ENCODE results near the gene UBE2Z.

DNA sequence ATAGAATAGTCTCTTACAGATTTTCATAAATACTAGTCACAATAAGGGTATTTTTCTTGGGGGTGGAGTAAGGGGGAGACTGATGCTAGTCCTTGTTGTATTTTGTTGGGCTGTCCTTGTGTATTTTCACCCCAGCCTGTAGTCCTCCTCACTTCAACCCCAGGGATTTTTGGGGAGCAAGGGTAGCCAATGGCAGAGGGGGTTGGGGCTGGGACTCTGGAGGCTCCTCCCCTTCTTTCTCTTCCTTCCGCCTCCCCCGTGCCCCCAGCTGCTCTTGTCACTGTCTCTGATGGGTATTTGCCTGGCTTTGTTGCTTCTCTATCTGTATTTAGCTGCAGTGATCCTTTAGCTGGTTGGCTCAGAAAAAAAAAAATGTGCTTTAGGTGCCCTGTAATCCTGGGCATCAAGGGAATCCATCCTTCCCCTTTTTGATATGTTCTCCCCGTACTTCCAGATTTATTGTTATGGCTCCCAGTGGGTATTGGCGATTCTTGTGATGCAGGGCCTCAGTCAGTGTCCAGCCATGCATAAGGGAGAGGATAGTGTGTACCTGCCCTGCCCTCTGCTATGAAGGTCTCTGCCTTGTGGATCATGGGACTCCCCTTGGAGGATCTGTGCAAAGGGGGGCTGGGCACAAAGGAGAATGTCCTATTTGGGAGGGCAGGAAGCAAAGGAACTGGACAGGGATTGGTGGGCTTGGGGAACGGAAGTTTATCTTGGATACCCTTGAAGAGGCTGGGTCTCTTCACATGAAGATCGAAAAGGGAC lies 20.0 kb downstream of the UBE2Z start:
- TF ChIP-seq EZH2 (IDR thresholded peaks at IDR 0.05; ENCODE audit: low read length) = no peak
- TF ChIP-seq, protein P1, sequence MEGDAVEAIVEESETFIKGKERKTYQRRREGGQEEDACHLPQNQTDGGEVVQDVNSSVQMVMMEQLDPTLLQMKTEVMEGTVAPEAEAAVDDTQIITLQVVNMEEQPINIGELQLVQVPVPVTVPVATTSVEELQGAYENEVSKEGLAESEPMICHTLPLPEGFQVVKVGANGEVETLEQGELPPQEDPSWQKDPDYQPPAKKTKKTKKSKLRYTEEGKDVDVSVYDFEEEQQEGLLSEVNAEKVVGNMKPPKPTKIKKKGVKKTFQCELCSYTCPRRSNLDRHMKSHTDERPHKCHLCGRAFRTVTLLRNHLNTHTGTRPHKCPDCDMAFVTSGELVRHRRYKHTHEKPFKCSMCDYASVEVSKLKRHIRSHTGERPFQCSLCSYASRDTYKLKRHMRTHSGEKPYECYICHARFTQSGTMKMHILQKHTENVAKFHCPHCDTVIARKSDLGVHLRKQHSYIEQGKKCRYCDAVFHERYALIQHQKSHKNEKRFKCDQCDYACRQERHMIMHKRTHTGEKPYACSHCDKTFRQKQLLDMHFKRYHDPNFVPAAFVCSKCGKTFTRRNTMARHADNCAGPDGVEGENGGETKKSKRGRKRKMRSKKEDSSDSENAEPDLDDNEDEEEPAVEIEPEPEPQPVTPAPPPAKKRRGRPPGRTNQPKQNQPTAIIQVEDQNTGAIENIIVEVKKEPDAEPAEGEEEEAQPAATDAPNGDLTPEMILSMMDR (optimal IDR thresholded peaks at IDR 0.05 in 1 of 3, IDR thresholded peaks at IDR 0.05 in 1 of 3, conservative IDR thresholded peaks at IDR 0.05 in 1 of 3; ENCODE audit: extremely low read depth in 1 of 3, insufficient read depth in 2 of 3, low read length in 3 of 3) = no peak
